WERI-Rb-1 (cell line): ENCODE data around the gene ZNF511.
"Not testable (repeated sequence)": the region's sequence is repeated elsewhere in the genome, so short reads cannot be mapped to it uniquely, and the experiment has no call there.

Experiments
- DNase-seq: peaks from one replicate; pipeline ENCODE4 v3.0.0-alpha.2; 2020
- H3K27ac ChIP-seq: fragments of 250-450 bp; sonication (Bioruptor Pico); 2 replicates; pipeline ENCODE4 v1.5.1; 2020; ENCODE audit warnings: mild to moderate bottlenecking, moderate library complexity
- H3K27me3 ChIP-seq: fragments of 250-450 bp; sonication (Bioruptor Pico); 2 replicates; pipeline ENCODE4 v1.5.1; 2021; ENCODE audit warnings: mild to moderate bottlenecking, low read depth, moderate library complexity; ENCODE audit not compliant: insufficient read depth, severe bottlenecking
- H3K36me3 ChIP-seq: fragments of 250-450 bp; sonication (Bioruptor Pico); 2 replicates; pipeline ENCODE4 v1.5.1; 2020; ENCODE audit warnings: mild to moderate bottlenecking, moderate library complexity
- H3K4me3 ChIP-seq: 2 replicates; pipeline ENCODE4 v1.5.1; 2011; ENCODE audit warnings: low read depth, mild to moderate bottlenecking, control low read depth, low read length
- H3K9me3 ChIP-seq: fragments of 250-450 bp; sonication (Bioruptor Pico); 2 replicates; pipeline ENCODE4 v1.5.1; 2021; ENCODE audit warnings: mild to moderate bottlenecking, moderate library complexity; ENCODE audit not compliant: severe bottlenecking
- CTCF ChIP-seq: IDR thresholded peaks from 2 replicates; pipeline ENCODE4 v1.5.1; 2011; ENCODE audit warnings: low read depth, mild to moderate bottlenecking, control low read depth, inconsistent platforms, low read length

Gene ZNF511

GRCh38 chr10:133315847-133316246 is 7.1 kb downstream of the ZNF511 start:
- no peak for DNase-seq
- Histone ChIP-seq H3K27me3 (no peaks in the 10 kb centered on the region), H3K36me3 (peaks cover 15% of the 10 kb centered on the region), H3K27ac (no peak overlapping the region), H3K4me3 (no peak overlapping the region), H3K9me3 (peaks cover 2% of the 10 kb centered on the region)
- TF ChIP-seq CTCF = no peak

GRCh38 chr10:133316266-133316665 is 7.6 kb downstream of the ZNF511 start:
- peaks cover 14% of the 10 kb centered on the region for H3K36me3 ChIP-seq
- DNase-seq = no peak
- no peak overlapping the region for H3K27ac ChIP-seq
- H3K4me3 ChIP-seq = no peak overlapping the region
- peaks cover 7% of the 10 kb centered on the region for H3K9me3 ChIP-seq
- H3K27me3 ChIP-seq = no peaks in the 10 kb centered on the region
- no peak for TF ChIP-seq CTCF

GRCh38 chr10:133316732-133317131 is 8.0 kb downstream of the ZNF511 start:
- H3K4me3 ChIP-seq = no peak overlapping the region
- TF ChIP-seq CTCF = no peak
- H3K36me3 ChIP-seq = peaks cover 10% of the 10 kb centered on the region
- H3K27ac ChIP-seq = no peak overlapping the region
- no peaks in the 10 kb centered on the region for H3K27me3 ChIP-seq
- peaks cover 8% of the 10 kb centered on the region for H3K9me3 ChIP-seq
- no peak for DNase-seq

- Histone ChIP-seq H3K9me3 (peaks cover 8% of the 10 kb centered on the region), H3K4me3 (peak overlapping the region; percentile 65), H3K27ac (peak overlapping the region; percentile 82), H3K36me3 (peaks cover 4% of the 10 kb centered on the region; the same call in 1 of the 2 replicates), H3K27me3 (no peaks in the 10 kb centered on the region)
- DNase-seq = peak; percentile 91
- TF ChIP-seq CTCF = peak; percentile 96
Measured at GRCh38 chr10:133318494-133319127, 9.9 kb downstream of the ZNF511 start.

- not testable (repeated sequence) for H3K9me3 ChIP-seq, H3K36me3 ChIP-seq, H3K27me3 ChIP-seq, H3K4me3 ChIP-seq, H3K27ac ChIP-seq, DNase-seq
Measured at GRCh38 chr10:133320852-133321422, 12.2 kb downstream of the ZNF511 start.

GRCh38 chr10:133322064-133322709 is 13.5 kb downstream of the ZNF511 start:
- H3K4me3 ChIP-seq, H3K36me3 ChIP-seq, H3K27me3 ChIP-seq, H3K27ac ChIP-seq, H3K9me3 ChIP-seq, DNase-seq: not testable (repeated sequence)
